AG10803 (cell line): ENCODE results near the gene E2F7.
"Not testable (repeated sequence)": the region's sequence is repeated elsewhere in the genome, so short reads cannot be mapped to it uniquely, and the experiment has no call there.

Experiments
- DNase-seq: peaks from one replicate; pipeline ENCODE4 v3.0.0; 2010; ENCODE audit warnings: low read depth
- H3K4me3 ChIP-seq: 2 replicates; pipeline ENCODE4 v1.5.1; 2011; ENCODE audit warnings: mild to moderate bottlenecking, low read length, control low read depth
- CTCF ChIP-seq: conservative IDR thresholded peaks from 2 replicates; pipeline ENCODE4 v1.5.1; 2011; ENCODE audit warnings: mild to moderate bottlenecking, low read length, control low read depth, inconsistent platforms

Gene E2F7

DNA sequence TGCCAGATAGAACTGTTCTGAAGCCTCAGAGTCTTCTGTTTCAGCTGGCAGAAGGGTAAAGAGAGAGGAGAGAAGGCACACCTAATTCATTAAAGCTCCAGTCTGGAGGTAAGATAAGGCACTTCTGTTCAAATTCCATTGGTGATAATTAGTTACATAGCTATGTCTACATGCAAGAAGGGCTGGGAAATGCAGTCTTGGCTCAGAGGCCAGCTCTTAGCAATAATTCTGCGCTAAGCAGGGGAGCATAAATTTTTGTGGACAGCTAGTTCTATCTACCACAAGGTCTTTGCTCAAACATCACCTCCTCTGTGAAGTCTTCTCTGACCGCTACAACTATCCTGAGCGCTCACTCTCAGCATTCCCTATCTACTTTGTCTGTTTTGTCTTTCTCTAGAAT lies 14.3 kb upstream of the E2F7 start:
- no peak for TF ChIP-seq CTCF
- no peak overlapping the region for H3K4me3 ChIP-seq
- DNase-seq, result no peak

- TF ChIP-seq CTCF, result no peak
Measured at GRCh38 chr12:77078231-77078630, 12.9 kb upstream of the E2F7 start.

DNA sequence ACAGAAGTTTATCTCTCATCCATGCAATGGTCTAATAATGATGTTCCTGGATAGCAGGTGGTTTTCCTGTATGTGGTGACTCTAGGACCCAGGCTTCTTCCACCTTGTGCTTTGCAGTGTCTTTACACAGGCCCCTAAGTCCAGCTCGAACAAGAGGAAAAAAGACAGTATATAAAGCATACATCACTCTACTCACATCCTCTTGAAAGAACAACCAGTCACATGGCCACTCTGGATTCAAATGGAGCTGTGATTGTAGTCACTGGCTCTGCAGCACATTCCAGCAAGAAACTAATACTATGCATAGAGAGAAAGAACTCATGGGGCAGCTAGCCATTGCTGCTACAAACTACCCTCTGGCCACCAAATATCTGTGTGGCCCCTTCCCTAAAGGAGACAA lies 11.5 kb upstream of the E2F7 start:
- no peak for DNase-seq
- no peak for TF ChIP-seq CTCF
- no peak overlapping the region for H3K4me3 ChIP-seq

More at GRCh38 chr12:77078231-77078630, 12.9 kb upstream of the E2F7 start:
- DNase-seq, result no peak
- H3K4me3 ChIP-seq, result no peak overlapping the region

DNA sequence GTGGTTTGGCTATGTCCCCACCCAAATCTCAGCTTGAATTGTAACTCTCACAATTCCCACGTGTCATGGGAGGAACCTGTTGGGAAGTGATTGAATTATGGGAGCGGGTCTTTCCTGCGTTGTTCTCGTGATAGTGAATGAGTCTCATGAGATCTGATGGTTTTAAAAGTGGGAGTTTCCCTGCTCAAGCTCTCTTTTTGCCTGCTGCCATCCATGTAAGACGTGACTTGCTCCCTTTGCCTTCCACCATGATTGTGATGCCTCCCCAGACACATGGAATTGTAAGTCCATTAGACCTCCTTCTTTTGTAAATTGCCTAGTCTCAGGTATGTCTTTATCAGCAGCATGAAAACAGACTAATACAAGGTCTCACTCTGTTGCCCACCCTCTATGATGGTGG lies 8.5 kb upstream of the E2F7 start:
- not testable (repeated sequence) for DNase-seq, H3K4me3 ChIP-seq

DNA sequence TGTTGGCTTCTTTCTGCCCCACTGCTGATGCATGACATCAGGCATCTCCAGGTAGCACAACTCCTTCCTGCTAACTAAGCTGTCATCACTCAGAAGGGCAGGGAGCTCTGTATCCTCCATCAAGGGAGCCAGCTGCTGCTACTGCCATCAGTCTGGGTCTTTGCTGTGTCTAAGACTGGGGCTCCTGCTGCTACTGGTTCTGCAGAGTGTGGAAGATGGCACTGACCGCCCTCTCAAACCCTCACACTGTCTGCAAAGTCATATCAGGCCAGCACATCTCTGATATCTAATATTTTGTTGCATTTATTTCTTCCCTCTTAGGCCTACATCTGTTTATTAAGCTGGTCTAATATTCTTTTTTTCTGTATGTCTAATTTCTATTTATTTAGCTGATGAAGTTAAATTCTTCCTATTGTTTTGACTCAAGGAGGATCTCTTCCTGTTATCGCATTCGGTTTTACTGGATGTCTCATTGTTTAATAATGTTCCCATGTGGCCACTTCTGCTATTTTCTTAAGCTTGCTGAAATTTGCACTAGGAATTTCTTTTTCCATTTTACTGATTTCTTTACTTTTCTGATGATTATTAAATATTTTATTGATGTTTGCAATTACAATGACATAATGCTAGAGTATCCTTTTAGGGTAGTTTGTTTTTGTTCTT lies 7.6 kb upstream of the E2F7 start:
- H3K4me3 ChIP-seq, result no peak overlapping the region
- TF ChIP-seq CTCF, result no peak
- DNase-seq, result no peak

DNA sequence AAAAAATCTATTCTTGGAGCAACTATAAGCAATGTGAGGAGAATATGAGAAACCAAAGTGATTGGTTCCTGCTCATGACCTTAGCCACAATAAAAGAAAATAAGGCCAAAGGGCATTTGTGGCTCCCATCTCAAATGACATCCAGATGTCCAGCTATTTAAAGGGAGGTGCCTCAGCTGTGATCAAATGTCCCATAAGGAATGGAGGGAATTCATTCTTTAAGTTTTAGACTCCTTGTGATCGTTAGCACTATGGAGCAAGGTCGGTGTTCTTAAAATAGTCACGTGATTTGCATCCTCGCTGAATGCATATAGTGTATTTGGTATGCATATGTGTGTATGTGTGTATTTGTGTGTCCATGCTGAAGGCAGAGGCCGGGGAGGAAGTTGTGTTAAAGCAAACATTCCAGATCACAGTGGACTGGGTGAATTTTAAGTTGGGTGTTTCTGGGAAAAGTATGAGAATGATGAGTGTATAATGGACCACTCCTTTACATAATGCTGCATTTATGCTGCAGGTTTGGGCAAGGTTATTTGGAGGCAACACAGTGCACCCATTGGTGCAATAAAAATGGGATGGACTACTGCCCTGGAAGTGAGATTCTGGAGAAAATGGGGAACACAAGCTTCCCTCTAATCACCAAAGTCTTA lies 5.6 kb upstream of the E2F7 start:
- H3K4me3 ChIP-seq, result no peak overlapping the region
- no peak for TF ChIP-seq CTCF
- peak; percentile 15 for DNase-seq

DNA sequence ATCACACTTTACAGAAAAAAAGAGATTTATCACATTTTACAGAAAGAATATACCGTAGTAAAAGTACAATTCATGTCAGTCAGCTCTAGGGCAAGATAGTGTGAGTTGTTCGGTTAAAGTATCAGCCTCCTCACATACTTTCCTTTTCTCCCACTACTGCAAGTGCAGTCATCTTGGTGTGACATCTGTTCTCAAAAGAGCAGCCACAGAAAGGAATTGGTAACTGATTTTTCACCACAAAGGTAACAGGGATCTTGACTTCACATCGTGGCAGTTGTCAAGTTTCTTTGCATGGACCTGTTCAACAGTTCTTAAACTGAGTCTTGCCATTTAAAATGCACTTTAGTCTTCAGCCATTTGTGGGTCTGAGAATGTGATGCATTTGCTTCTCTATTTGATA lies 5.0 kb upstream of the E2F7 start:
- no peak for TF ChIP-seq CTCF

More for the DNA sequence above, 5.0 kb upstream of the E2F7 start:
- H3K4me3 ChIP-seq, result no peak overlapping the region
- DNase-seq, result no peak
